Muscle layer of colon (tissue), 2 donors: Measurements from ENCODE around the gene GRIN3A.
A peak's percentile ranks its signal among the peaks of the same experiment; 100 is the strongest.
"Not testable (repeated sequence)": the region's sequence is repeated elsewhere in the genome, so short reads cannot be mapped to it uniquely, and the experiment has no call there.

ENCODE experiments used
- H3K27ac ChIP-seq: one replicate; pipeline ENCODE4 v1.7.0; 2013; ENCODE audit warnings: low read depth, mild to moderate bottlenecking, low read length, moderate library complexity
- H3K27me3 ChIP-seq, 2 donors: one replicate each; pipeline ENCODE4 v1.7.0; 2013; ENCODE audit warnings: low read length in 2 of 2, mild to moderate bottlenecking in 2 of 2; ENCODE audit not compliant: insufficient read depth in 2 of 2, control insufficient read depth in 1 of 2
- H3K36me3 ChIP-seq: one replicate; pipeline ENCODE4 v1.7.0; 2013; ENCODE audit warnings: mild to moderate bottlenecking, low read length; ENCODE audit not compliant: insufficient read depth
- H3K4me1 ChIP-seq: one replicate; pipeline ENCODE4 v1.7.0; 2013; ENCODE audit warnings: mild to moderate bottlenecking, low read length; ENCODE audit not compliant: insufficient read depth
- H3K4me3 ChIP-seq, 2 donors: one replicate each; pipeline ENCODE4 v1.7.0; 2013; ENCODE audit warnings: low read length in 2 of 2, low read depth in 1 of 2, mild to moderate bottlenecking in 1 of 2, moderate library complexity in 1 of 2
- H3K9ac ChIP-seq: one replicate; pipeline ENCODE4 v1.7.0; 2013; ENCODE audit warnings: low read length
- H3K9me3 ChIP-seq: one replicate; pipeline ENCODE4 v1.7.0; 2013; ENCODE audit warnings: mild to moderate bottlenecking, low read length
- donor health status: abdominal sarcoma.
- donor health status: Adenocarcinoma of cecum.

Gene GRIN3A

GRCh38 chr9:101731429-101731828 is 7.0 kb downstream of the GRIN3A start:
- H3K4me1 ChIP-seq, result no peaks in the 10 kb centered on the region
- no peak overlapping the region for H3K4me3 ChIP-seq
- H3K9me3 ChIP-seq, result no peaks in the 10 kb centered on the region
- H3K27me3 ChIP-seq, result peaks cover 0 to 10% of the 10 kb centered on the region in 2 donors
- H3K36me3 ChIP-seq, result no peaks in the 10 kb centered on the region
- no peak overlapping the region for H3K27ac ChIP-seq
- H3K9ac ChIP-seq, result no peak overlapping the region

GRCh38 chr9:101727612-101728524 is 10.6 kb downstream of the GRIN3A start:
- Histone ChIP-seq H3K9ac (no peak overlapping the region), H3K9me3 (no peaks in the 10 kb centered on the region), H3K4me3 (no peak overlapping the region)

GRCh38 chr9:101724271-101724670 is 14.2 kb downstream of the GRIN3A start:
- not testable (repeated sequence) for H3K9ac ChIP-seq, H3K36me3 ChIP-seq, H3K4me1 ChIP-seq, H3K27ac ChIP-seq, H3K27me3 ChIP-seq, H3K4me3 ChIP-seq, H3K9me3 ChIP-seq

More at GRCh38 chr9:101727612-101728524, 10.6 kb downstream of the GRIN3A start:
- Histone ChIP-seq H3K27me3 (no peaks in the 10 kb centered on the region), H3K27ac (no peak overlapping the region), H3K36me3 (no peaks in the 10 kb centered on the region), H3K4me1 (no peaks in the 10 kb centered on the region)

- Histone ChIP-seq H3K27me3 (no peaks in the 10 kb centered on the region), H3K27ac (no peak overlapping the region), H3K9ac (no peak overlapping the region), H3K4me3 (no peak overlapping the region), H3K36me3 (no peaks in the 10 kb centered on the region), H3K4me1 (no peaks in the 10 kb centered on the region), H3K9me3 (no peaks in the 10 kb centered on the region)
These were observed 20.3 kb downstream of the GRIN3A start for GRCh38 chr9:101718192-101718591.

GRCh38 chr9:101716629-101717028 is 21.8 kb downstream of the GRIN3A start:
- Histone ChIP-seq H3K36me3 (no peaks in the 10 kb centered on the region), H3K4me1 (no peaks in the 10 kb centered on the region), H3K27me3 (no peaks in the 10 kb centered on the region), H3K9me3 (no peaks in the 10 kb centered on the region), H3K4me3 (no peak overlapping the region), H3K27ac (no peak overlapping the region), H3K9ac (no peak overlapping the region)

- Histone ChIP-seq H3K36me3 (no peaks in the 10 kb centered on the region), H3K4me3 (no peak overlapping the region), H3K27ac (no peak overlapping the region), H3K9ac (no peak overlapping the region), H3K27me3 (no peaks in the 10 kb centered on the region), H3K9me3 (no peaks in the 10 kb centered on the region), H3K4me1 (no peaks in the 10 kb centered on the region)
These were observed 27.0 kb downstream of the GRIN3A start for GRCh38 chr9:101711330-101711941.

- Histone ChIP-seq H3K9ac (no peak overlapping the region), H3K4me1 (no peaks in the 10 kb centered on the region), H3K27me3 (no peaks in the 10 kb centered on the region), H3K4me3 (no peak overlapping the region), H3K9me3 (no peaks in the 10 kb centered on the region), H3K36me3 (no peaks in the 10 kb centered on the region), H3K27ac (no peak overlapping the region)
These were observed 29.6 kb downstream of the GRIN3A start for GRCh38 chr9:101708855-101709254.

- no peaks in the 10 kb centered on the region for H3K4me1 ChIP-seq
- H3K36me3 ChIP-seq, result no peaks in the 10 kb centered on the region
- H3K9me3 ChIP-seq, result no peaks in the 10 kb centered on the region
- H3K27ac ChIP-seq, result no peak overlapping the region
- H3K4me3 ChIP-seq, result no peak overlapping the region
- no peaks in the 10 kb centered on the region for H3K27me3 ChIP-seq
- H3K9ac ChIP-seq, result no peak overlapping the region
These were observed 30.7 kb downstream of the GRIN3A start for GRCh38 chr9:101707721-101708120.

- Histone ChIP-seq H3K36me3 (no peaks in the 10 kb centered on the region), H3K27ac (no peak overlapping the region), H3K9me3 (no peaks in the 10 kb centered on the region), H3K9ac (no peak overlapping the region), H3K4me1 (no peaks in the 10 kb centered on the region), H3K27me3 (no peaks in the 10 kb centered on the region), H3K4me3 (no peak overlapping the region)
These were observed 31.4 kb downstream of the GRIN3A start for GRCh38 chr9:101706997-101707396.

- H3K4me1 ChIP-seq, result no peaks in the 10 kb centered on the region
- no peak overlapping the region for H3K27ac ChIP-seq
- H3K36me3 ChIP-seq, result no peaks in the 10 kb centered on the region
- no peaks in the 10 kb centered on the region for H3K9me3 ChIP-seq
- no peaks in the 10 kb centered on the region for H3K27me3 ChIP-seq
- H3K4me3 ChIP-seq, result no peak overlapping the region
- no peak overlapping the region for H3K9ac ChIP-seq
These were observed 32.1 kb downstream of the GRIN3A start for GRCh38 chr9:101706261-101706798.

- Histone ChIP-seq H3K36me3 (no peaks in the 10 kb centered on the region), H3K9ac (no peak overlapping the region)
These were observed 33.2 kb downstream of the GRIN3A start for GRCh38 chr9:101705135-101705661.

More at GRCh38 chr9:101705135-101705661, 33.2 kb downstream of the GRIN3A start:
- H3K27me3 ChIP-seq, result no peaks in the 10 kb centered on the region
- no peaks in the 10 kb centered on the region for H3K9me3 ChIP-seq
- H3K4me3 ChIP-seq, result peak overlapping the region; percentile 52 to 58
- H3K27ac ChIP-seq, result no peak overlapping the region
- H3K4me1 ChIP-seq, result no peaks in the 10 kb centered on the region
